GM08714 (cell line): ENCODE measurements around the gene MAZ.
A peak's percentile ranks its signal among the peaks of the same experiment; 100 is the strongest.
"Not testable (repeated sequence)": the region's sequence is repeated elsewhere in the genome, so short reads cannot be mapped to it uniquely, and the experiment has no call there.

Experiments
- H3K4me3 ChIP-seq: fragments of 200-500 bp; sonication (Bioruptor generic); 2 replicates; pipeline ENCODE4 v1.5.1; 2014; ENCODE audit warnings: mild to moderate bottlenecking, low read length, inconsistent platforms
- ZNF274 ChIP-seq: IDR thresholded peaks from 2 replicates; pipeline ENCODE4 v1.6.1; 2012; ENCODE audit warnings: mild to moderate bottlenecking, low read depth, low read length

Gene MAZ

DNA sequence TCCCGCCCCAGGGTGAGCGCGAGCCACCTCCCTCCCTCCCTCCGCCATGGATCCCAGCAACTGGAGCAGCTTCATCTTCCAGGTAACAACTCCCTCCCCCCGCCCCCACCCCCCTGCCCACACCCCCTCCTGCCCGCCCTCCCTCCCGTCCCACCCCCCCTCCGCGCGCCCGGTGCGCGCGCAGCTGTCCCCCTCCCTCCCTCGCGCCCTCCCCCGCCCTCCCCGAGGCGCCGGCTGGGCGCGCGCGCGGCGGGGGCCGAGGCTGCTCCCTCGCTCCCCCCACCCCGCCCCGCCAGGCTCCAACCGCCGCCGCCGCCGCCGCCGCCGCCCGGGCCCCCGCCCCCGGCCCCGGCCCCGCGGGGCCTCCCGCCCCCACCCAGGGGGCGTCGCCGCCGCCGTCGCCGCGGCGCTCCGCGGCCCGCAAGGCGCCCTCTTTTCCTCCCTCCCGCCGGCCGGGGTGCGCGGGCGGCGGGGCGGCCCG, at the start of gene MAZ:
Gene MAZ, plus strand, starts transcription at position 431 of the 481 bp plus-strand sequence. CDS start 173 bp downstream, outside the sequence.
- H3K4me3 ChIP-seq, result peak within 1 kb of the TSS; percentile 77
- TF ChIP-seq ZNF274, result no peak

DNA sequence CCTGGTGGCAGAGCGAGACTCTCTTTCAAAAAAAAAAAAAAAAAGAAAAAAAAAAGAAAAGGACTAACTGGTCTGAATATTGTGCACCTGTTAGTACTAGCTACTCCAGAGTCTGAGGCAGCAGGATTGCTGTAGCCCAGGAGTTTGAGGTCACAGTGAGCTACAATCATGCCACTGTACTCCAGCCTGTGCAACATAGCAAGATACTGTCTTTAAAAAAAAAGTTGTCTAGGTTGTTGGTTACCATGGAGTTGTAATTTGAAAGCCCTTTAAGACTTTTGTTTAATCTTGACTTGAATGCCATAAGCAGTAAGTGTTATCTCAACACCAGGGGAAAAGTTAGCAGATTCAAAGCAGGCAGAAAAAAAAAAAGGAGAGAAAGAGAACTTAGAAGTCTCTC, 49.7 kb upstream of the MAZ start:
- H3K4me3 ChIP-seq, result no peak overlapping the region
- TF ChIP-seq ZNF274, result no peak

DNA sequence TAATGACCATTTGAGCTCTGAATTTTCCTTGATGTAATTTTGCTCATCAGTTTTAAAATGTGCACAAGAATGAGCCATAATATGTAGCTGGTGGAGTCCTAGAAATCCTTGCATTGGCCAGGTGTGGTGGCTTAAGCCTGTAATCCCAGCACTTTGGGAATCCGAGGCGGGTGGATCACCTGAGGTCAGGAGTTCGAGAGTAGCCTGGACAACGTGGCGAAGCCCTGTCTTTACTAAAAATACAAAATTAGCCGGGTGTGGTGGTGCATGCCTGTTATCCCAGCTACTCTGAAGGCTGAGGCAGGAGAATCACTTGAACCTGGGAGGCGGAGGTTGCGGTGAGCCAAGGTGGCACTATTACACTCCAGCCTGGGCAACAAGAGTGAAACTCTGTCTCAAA, 49.2 kb upstream of the MAZ start:
- H3K4me3 ChIP-seq, result not testable (repeated sequence)

DNA sequence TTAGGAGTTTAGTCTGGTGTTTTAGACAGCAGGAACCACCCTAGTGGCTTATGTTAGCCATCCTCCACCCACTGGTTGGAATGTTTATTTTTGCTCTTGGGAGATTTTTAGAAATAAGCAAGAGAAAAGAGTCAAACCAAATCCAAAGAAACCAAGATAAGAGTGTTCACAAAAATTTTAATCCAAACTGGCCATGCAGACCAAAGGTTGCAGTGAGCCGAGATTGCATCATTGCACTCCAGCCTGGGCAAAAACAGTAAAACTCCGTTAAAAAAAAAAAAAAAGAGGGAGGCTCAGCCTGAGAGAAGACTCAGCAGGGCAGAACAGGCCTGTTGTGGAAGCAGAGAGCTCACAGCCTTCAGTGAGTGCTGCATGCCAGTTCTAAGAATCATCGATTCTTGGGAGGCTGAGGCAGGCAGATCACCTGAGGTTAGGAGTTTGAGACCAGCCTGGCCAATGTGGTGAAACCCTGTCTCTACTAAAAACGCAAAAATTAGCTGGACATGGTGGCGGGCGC, 48.3 kb upstream of the MAZ start:
- no peak for TF ChIP-seq ZNF274
- no peak overlapping the region for H3K4me3 ChIP-seq

DNA sequence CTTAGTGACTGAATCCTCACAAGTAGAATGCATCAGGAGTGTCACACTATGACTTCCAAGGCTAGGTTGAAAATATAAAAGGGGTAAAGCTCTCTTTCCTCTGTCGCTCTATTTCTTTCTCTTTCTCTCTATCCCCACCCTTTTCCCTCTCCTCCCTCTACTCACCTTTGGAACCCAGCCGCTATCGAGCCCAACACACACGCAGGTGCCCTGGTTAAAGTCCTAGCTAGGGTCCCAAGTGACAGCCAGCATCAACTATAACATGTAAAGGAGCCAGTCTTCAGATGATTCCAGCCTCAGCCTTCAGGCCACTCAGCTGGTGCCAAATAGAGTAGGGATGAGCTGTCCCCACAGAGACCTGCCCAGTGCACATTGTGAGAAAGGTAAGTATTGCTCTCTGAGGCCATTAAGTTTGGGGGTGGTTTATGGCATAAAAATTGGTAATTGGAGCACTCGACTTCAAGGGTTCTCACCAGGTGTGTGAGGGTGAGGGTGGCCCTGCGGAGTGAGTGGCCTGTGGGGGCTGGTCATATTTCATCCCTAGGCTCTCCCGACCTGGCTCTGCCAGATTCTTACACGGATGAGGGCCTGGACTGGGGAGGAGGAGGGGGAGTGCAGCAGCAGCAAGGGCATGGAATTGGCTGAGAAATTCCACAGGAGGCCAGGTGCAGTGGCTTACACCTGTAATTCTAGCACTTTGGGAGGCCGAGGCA, 45.6 kb upstream of the MAZ start:
- H3K4me3 ChIP-seq, result no peak overlapping the region
- no peak for TF ChIP-seq ZNF274

DNA sequence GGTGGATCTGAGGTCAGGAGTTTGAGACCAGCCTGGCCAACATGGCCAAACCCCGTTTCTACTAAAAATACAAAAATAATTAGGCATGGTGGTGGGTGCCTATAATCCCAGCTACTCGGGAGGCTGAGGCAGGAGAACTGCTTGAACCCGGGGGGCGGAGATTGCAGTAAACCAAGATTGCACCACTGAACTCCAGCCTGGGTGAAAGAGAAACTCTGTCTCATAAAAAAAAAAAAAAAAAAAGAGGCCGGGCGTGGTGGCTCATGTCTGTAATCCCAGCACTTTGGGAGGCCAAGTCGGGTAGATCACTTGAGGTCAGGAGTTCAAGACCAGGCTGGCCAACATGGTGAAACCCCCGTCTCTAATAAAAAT, 45.1 kb upstream of the MAZ start:
- not testable (repeated sequence) for H3K4me3 ChIP-seq

DNA sequence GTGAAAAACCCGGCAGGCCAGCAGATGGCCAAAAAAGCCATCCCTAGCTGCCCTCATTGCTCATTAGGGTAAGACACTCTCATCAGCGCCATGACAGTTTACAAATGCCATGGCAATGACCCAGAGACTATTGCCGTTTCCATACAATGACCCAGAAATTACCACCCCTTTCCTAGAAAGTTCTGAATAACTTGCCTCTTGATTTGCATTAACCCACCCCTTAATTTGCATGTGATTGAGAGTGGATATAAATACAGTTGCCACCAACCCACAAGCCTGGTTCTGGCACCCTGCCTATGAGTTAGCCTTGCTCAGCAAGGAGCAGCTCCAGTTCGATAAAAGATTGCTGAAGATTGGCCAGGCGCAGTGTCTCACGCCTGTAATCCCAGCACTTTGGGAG, 44.4 kb upstream of the MAZ start:
- TF ChIP-seq ZNF274, result no peak
- H3K4me3 ChIP-seq, result no peak overlapping the region

GRCh38 chr16:29763326-29763725, 43.0 kb upstream of the MAZ start:
- no peak overlapping the region for H3K4me3 ChIP-seq
- TF ChIP-seq ZNF274, result no peak

GRCh38 chr16:29765167-29766032, 40.9 kb upstream of the MAZ start:
- no peak overlapping the region for H3K4me3 ChIP-seq
- no peak for TF ChIP-seq ZNF274

GRCh38 chr16:29766571-29766970, 39.8 kb upstream of the MAZ start:
- no peak for TF ChIP-seq ZNF274

GRCh38 chr16:29767062-29767461, 39.3 kb upstream of the MAZ start:
- H3K4me3 ChIP-seq, result no peak overlapping the region
- no peak for TF ChIP-seq ZNF274

More at GRCh38 chr16:29766571-29766970, 39.8 kb upstream of the MAZ start:
- no peak overlapping the region for H3K4me3 ChIP-seq

- TF ChIP-seq ZNF274, result no peak
- no peak overlapping the region for H3K4me3 ChIP-seq
These were observed 36.8 kb upstream of the MAZ start for GRCh38 chr16:29769507-29769906.

GRCh38 chr16:29770250-29770929, 35.9 kb upstream of the MAZ start:
- no peak overlapping the region for H3K4me3 ChIP-seq
- TF ChIP-seq ZNF274, result no peak

DNA sequence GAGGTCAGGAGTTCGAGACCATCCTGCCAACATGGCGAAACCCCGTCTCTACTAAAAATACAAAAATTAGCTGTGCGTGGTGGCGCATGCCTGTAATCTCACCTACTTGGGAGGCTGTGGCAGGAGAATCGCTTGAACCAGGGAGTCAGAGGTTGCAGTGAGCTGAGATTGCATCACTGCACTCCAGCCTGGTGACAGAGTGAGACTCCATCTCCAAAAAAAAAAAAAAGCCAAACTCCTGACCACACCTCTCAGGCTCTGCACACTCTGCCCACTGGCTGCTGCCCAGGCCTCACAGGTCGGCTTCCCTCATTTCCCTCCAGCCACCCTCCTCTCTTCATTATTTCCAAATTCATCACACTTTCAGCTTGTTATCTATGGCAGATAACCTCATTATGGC, 34.0 kb upstream of the MAZ start:
- not testable (repeated sequence) for H3K4me3 ChIP-seq
